Activated T-cell treated with anti-CD3 and anti-CD28 coated beads for 4 hours (primary cell): ENCODE data around the gene PROCA1.

Experiments
- DNase-seq: peaks from one replicate; pipeline ENCODE4 v3.0.0-alpha.2; 2020

Gene PROCA1

DNA sequence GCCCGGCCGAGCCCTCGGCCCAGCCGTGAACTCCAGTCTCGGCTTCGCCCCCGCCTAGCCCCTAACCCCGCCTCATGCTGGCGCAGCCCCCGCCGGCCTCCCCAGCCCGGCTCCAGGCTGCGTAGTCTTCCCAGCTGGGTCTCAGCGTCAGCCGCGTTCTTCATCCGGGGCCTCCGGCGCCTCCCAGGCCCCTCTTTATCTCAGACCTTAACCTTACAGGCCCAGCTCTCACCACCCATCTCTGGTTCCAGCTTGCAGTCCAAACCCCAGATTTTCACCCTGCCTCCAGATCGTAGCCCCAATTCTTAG lies at the start of gene PROCA1:
TSS of gene PROCA1 (minus strand) at position 166 of the 309 bp plus-strand sequence. CDS start 228 bp downstream, outside the sequence.
- no peak for DNase-seq

DNA sequence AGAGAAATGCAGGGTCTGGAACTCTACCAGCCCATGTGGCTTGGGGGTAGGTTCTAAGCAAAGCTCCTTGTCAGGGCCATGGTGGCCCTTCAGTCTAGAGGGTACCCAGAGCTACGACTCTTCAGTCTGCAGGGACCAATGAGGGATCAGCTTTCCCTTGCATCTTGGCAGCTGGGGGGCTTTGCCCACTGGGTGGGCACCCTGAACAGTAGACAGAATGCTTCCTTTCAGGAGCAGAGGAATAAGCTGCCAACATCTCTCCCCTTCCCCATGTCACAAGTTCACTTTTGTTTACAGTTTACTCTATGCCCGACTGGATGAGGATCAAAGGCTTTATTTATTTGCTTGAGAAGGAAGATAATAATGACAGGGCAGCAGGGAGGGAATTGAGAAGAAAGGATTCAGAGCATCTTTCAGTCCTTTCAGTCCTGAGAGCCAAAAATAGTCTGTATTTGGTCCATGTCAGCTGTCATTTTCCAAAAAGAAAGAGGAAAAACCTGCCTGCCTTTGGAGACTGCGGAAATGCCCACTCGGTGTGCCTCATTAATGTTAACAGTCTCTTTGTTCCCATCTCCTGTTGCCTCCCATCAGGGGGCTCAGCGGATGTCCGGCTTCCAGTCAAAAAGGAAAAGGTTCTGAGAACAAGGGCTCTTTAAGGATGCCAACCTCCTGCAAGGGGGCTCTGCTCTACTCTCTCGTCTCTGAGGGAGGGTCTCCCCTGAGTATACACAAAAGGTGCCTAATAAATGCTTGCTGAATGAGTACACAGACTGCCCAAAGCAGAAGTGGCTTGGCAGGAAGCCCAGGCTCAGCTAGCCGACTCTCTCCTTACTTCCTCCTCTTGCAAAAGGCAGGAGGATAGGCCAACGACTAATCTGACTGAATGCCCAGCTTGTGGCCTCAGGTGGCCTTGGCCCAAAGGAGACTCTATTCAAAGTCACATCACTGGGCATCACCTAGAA lies 49.2 kb upstream of the PROCA1 start:
- no peak for DNase-seq

- DNase-seq = no peak
Observed at GRCh38 chr17:28759256-28759865, 47.7 kb upstream of the PROCA1 start.

- DNase-seq = no peak
Observed at GRCh38 chr17:28758411-28759121, 46.9 kb upstream of the PROCA1 start.

DNA sequence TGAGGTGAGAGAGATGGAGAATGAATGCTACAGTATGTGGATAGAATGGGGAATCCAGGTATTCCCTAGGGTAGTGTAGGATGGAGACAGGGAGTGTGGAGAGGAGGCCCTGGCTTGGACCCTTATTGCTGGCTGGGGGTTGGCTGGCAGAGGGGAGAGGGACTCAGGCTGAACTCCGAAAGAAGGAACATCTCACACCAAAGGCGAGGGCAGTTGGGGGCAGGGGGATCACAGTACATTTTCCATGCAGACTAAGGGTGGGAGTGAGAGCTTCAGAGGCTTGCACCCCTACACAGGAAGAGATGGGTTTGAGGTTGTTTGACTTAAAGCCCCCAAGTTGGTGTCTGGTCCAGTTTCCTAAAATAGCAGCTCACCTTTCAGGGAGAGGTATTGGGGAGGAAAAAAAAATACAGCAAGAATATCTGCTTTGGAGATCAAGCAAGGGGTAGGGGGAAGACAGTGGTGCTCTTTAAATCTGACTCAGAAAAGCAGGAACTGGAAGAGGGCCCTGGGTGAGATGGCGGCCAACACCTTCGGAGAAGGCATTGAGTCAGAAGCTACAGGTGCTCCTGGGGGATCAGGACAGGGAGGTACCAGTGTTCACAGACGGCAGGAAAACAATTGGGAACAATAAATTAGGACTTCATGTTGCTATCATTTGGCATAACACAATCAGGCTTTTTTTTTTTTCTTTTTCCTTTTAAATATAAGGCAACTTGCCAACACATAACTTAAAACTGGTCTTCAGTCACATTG lies 44.5 kb upstream of the PROCA1 start:
- DNase-seq = no peak

GRCh38 chr17:28755486-28755885 lies 43.8 kb upstream of the PROCA1 start:
- no peak for DNase-seq

- no peak for DNase-seq
Observed at GRCh38 chr17:28751600-28752366, 40.1 kb upstream of the PROCA1 start.

DNA sequence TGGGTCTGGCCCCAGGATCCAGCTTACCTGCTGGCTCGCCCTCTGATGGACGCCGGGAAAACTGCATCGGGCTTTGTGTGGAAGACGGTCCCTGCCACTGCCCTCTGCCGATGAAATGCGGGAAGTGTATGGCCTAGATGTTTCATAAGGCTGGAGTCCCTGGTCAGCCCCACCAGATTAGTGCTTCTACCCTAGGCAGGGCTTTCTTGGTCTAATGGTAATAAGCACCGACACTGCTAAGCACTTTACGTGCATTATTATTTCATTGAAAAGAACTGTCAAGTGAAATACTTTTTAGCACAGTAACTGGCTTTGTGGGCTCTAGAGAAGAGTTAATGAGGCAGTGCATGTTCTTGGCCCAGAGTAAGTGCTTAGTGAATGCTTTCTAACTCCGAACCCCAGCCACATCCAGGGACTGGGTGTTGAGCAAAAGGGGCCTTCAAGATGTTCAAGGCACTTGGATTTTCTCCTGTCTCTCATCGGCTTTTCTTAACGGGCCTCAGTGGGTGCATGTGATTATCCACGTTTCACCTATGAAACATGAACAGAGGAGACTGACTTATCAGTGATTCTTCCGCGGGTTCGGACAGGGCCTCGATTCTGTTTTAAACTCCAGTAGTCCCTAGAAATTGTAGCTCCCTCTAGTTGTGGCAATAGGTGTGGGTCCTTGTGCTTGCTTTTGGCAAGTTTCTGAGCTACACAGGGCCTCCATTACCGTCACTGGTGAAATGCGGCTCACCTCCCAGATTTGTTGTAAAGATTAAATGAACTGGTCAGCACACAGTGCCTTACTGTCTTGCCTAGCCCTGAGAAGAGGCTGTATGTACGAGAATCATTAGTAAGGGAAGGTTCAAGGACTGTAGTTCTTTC lies 38.7 kb upstream of the PROCA1 start:
- DNase-seq = peak; percentile 83

DNA sequence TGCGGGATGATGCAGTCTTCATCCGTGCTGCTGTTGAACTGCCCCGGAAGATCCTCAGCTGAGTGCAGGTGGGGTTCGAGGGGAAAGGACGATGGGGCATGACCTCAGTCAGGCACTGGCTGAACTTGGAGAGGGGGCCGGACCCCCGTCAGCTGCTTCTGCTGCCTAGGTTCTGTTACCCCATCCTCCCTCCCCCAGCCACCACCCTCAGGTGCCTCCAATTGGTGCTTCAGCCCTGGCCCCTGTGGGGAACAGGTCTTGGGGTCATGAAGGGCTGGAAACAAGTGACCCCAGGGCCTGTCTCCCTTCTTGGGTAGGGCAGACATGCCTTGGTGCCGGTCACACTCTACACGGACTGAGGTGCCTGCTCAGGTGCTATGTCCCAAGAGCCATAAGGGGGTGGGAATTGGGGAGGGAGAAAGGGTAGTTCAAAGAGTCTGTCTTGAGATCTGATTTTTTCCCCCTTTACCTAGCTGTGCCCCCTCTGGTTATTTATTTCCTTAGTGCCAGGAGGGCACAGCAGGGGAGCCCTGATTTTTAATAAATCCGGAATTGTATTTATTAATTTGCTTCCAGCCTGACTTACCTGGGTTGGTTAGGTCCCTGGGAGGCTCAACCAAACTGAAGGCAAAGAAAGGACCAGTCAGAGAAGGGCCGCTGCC lies 38.0 kb upstream of the PROCA1 start:
- DNase-seq = no peak

- no peak for DNase-seq
Observed at GRCh38 chr17:28748852-28749515, 37.3 kb upstream of the PROCA1 start.

DNA sequence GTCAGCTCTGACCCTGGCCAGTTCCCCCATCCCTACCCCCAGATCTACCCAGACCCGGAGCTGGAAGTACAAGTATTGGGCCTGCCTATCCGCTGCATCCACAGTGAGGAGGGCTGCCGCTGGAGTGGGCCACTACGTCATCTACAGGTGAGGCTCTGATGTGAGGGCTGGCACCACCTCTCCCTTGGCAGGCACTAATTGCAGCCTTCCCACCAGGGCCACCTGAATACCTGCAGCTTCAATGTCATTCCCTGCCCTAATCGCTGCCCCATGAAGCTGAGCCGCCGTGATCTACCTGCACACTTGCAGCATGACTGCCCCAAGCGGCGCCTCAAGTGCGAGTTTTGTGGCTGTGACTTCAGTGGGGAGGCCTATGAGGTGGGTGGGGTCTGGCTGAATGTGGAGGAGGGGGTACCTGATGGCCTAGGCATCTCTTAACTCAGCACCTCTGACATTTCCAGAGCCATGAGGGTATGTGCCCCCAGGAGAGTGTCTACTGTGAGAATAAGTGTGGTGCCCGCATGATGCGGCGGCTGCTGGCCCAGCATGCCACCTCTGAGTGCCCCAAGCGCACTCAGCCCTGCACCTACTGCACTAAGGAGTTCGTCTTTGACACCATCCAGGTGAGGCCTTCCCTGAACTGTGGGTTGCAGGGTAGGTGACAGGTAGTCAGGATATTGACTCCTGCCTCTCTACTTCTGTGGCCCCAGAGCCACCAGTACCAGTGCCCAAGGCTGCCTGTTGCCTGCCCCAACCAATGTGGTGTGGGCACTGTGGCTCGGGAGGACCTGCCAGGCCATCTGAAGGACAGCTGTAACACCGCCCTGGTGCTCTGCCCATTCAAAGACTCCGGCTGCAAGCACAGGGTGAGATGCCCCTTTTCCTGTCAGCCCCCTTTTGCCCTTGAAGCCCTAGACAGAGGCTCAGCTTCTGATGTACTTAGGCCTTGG lies 36.4 kb upstream of the PROCA1 start:
- no peak for DNase-seq

DNA sequence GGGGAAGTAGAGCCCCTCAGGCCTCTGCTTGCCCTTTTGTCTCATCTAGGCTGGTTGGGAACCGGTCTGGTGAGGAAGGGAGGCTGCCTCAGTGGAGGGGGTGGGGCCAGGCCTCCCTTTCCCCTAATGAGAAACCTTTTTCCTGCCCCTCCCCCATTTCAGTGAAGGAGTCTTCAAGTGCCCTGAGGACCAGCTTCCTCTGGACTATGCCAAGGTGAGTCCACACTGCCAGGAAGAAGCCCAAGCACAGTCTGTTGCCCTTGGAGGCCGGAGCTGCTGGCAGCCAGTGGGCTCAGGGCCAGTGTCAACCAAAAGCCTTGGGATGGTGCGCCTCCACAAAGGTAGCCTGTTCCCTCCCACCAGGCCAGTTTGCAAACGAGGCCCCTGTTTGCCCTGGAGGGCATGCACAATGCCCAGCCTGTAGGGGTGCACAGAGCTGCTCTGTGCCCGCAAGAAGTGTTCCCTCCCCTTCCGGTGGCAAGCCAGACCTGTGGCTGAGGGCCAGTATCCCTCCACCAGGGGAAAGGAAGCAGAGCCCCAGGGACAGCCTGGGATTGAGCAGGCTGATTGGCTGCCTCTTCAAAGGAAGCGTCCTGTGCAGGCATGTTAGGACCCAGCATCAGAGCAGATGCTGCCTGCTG lies 35.5 kb upstream of the PROCA1 start:
- DNase-seq = no peak

DNA sequence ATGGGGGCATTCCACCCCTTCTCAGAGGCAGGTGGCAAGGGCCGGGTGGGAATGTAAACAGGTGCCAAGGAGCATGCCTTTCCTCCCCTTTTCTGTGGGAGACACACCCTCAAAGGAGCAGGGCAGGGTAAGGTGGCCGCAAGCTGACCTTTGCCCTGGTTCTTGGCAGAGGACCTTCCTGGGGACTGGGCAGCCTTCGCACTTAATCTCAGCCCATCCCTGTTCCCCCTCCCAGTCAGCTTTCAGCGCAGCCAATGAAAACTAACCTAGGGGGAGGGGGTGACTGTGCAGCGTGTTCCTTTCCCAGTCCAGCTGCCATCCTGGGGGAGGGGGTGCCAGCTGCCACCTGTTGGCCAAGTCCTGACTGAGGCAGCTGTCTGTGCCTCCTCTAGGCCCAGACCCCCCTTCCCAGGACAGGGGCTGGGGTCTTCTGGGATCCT lies 34.9 kb upstream of the PROCA1 start:
- no peak for DNase-seq

- no peak for DNase-seq
Observed at GRCh38 chr17:28745786-28746411, 34.2 kb upstream of the PROCA1 start.

DNA sequence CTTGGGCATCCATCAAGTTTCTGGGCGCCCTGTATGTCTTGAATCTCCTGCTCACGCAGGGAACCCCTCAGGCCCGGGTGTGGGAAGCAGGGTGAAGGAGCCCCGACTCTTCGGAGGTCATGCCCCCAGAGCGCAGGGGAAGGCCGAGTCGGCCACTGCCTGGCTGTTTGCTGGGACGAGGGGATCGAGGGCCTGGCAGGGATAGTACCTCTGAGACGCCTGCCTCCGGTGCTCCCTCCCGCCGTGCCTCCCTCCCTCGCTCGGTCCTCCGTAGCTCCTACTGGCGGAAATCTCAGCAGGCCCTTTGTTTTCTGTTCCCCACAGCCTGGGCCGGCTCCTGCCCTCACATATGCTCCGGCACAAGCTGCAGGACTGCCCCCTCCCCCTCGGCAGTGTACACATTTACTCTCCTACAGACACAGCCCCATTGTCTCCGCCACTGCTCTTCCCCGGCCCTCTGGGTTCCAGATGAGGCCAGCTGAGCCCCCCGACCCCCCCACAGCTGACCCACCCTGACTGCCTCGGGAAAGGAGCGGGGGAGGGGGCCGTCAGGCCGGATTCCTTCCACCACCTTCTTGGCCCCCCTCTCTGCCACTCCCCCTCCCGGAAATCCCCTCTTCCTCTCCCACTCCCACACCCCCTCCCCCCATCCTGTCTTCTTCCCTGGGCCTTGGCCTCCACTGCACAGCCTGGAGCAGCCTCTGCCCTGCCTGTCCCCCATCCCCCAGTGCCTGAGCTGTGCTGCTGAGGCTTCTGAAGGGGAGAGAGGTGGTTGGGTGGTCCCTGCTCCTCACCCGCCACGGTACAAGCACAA lies 33.5 kb upstream of the PROCA1 start:
- no peak for DNase-seq

- DNase-seq = peak; percentile 75
Observed at GRCh38 chr17:28744104-28744971, 32.6 kb upstream of the PROCA1 start.
